Hepatocyte (in vitro differentiated cells): ENCODE data around the gene NPBWR2. TPM values are rescaled to one million over a fixed set of nuclear protein-coding genes. Genes with fewer than 3 reads are reported as not detected.

Source experiments
- DNase-seq: peaks from one replicate; pipeline ENCODE4 v3.0.0-alpha.2; 2016; ENCODE audit warnings: low spot score
- H2AFZ ChIP-seq: fragments of 200-600 bp; sonication (generic); 2 replicates; pipeline ENCODE4 v1.6.0; 2016; ENCODE audit warnings: antibody characterized with exemption, mild to moderate bottlenecking
- H3K27ac ChIP-seq: fragments of 200-600 bp; sonication (generic); 2 replicates; pipeline ENCODE4 v1.5.1; 2016; ENCODE audit warnings: mild to moderate bottlenecking
- H3K27me3 ChIP-seq: fragments of 200-600 bp; sonication (generic); 2 replicates; pipeline ENCODE4 v1.6.1; 2016
- H3K36me3 ChIP-seq: fragments of 200-600 bp; sonication (generic); replicated peaks from 2 replicates; pipeline ENCODE4 v1.5.1; 2016; ENCODE audit warnings: low read depth; ENCODE audit not compliant: insufficient read depth
- H3K4me1 ChIP-seq: fragments of 200-600 bp; sonication (generic); 2 replicates; pipeline ENCODE4 v1.5.1; 2016; ENCODE audit warnings: mild to moderate bottlenecking, moderate library complexity; ENCODE audit not compliant: insufficient read depth
- H3K4me2 ChIP-seq: fragments of 200-600 bp; sonication (generic); 2 replicates; pipeline ENCODE4 v1.6.0; 2016
- H3K4me3 ChIP-seq: fragments of 200-600 bp; sonication (generic); 2 replicates; pipeline ENCODE4 v1.5.1; 2016; ENCODE audit warnings: mild to moderate bottlenecking
- H3K79me2 ChIP-seq: fragments of 200-600 bp; sonication (generic); 2 replicates; pipeline ENCODE4 v1.6.0; 2017; ENCODE audit warnings: mild to moderate bottlenecking
- H3K9me2 ChIP-seq: fragments of 200-600 bp; sonication (generic); replicated peaks from 2 replicates; pipeline ENCODE4 v1.6.0; 2017; ENCODE audit warnings: mild to moderate bottlenecking; ENCODE audit not compliant: insufficient read depth
- H3K9me3 ChIP-seq: fragments of 200-600 bp; sonication (generic); 2 replicates; pipeline ENCODE4 v1.5.1; 2016; ENCODE audit warnings: low read depth, mild to moderate bottlenecking
- H4K20me1 ChIP-seq: fragments of 200-600 bp; sonication (generic); 2 replicates; pipeline ENCODE4 v1.6.0; 2016; ENCODE audit warnings: mild to moderate bottlenecking; ENCODE audit not compliant: insufficient read depth, poor library complexity, severe bottlenecking
- EZH2 ChIP-seq: fragments of 200-600 bp; sonication (generic); IDR thresholded peaks from 2 replicates; pipeline ENCODE4 v1.6.1; 2016; ENCODE audit warnings: antibody characterized with exemption, mild to moderate bottlenecking, borderline replicate concordance
- EZH2phosphoT487 ChIP-seq: fragments of 200-600 bp; sonication (generic); IDR thresholded peaks from one replicate; pipeline ENCODE4 v1.6.1; 2018; ENCODE audit warnings: antibody characterized with exemption, mild to moderate bottlenecking, low read depth, moderate library complexity; ENCODE audit not compliant: unreplicated experiment, severe bottlenecking
- WGBS: methylation state at CpG from one replicate; pipeline ENCODE4 v1.1.6; 2016; ENCODE audit warnings: low lambda C conversion rate; ENCODE audit errors: missing lambda C conversion rate; 5-methylcytosine and 5-hydroxymethylcytosine counted together
- polyA plus RNA-seq: library from polyadenylated mRNA; unstranded; fragments of >200 nt; fragmentation: Nextera tagmentation; extraction: Ambion mirVana; gene quantifications from 2 replicates; pipeline ENCODE4 v1.2.1, GENCODE V29; 2016
- total RNA-seq: library from RNA; depleted of rRNA; stranded (reverse); fragments of >200 nt; gene quantifications from 2 replicates; pipeline ENCODE4 v1.2.3, GENCODE V29; 2014
- TF ChIP-seq, protein P1 (sequence below): fragments of 200-600 bp; sonication (generic); IDR thresholded peaks from 2 replicates; pipeline ENCODE4 v1.5.1; 2016; ENCODE audit warnings: antibody characterized with exemption, mild to moderate bottlenecking; ENCODE audit not compliant: poor library complexity

NPBWR2 gene
- total and polyA plus RNA-seq, 2 experiments from 2014 or later: not detected

DNA sequence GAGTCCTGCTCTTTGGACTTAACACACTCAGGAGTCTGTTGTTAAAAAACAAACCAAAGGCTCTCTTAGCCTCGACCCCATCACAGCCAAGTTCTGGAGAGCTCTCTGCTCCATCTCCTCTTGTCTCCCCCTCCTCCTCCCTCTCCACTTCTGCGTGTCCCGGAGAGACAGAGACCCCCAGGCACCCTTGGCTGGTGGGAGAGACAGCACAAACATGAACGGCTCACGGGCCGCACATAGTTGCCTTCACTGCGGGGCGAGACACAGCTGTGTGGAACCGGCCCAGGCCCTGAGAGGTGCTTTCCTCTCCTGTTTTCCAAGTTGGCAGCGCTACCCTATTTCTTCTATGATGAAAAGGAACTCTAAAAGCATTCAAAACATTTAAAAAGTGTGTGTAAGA is 33.6 kb upstream of the NPBWR2 start:
- Histone ChIP-seq H3K79me2 (no peaks in the 10 kb centered on the region), H3K9me2 (no peaks in the 10 kb centered on the region), H2AFZ (no peak overlapping the region), H3K4me2 (no peak overlapping the region), H3K36me3 (no peaks in the 10 kb centered on the region), H3K27me3 (no peaks in the 10 kb centered on the region), H3K9me3 (no peaks in the 10 kb centered on the region), H3K4me3 (no peak overlapping the region), H4K20me1 (no peaks in the 10 kb centered on the region), H3K27ac (no peak overlapping the region), H3K4me1 (no peaks in the 10 kb centered on the region)
- TF ChIP-seq EZH2phosphoT487 (no peak), EZH2 (no peak)
- TF ChIP-seq, protein P1, sequence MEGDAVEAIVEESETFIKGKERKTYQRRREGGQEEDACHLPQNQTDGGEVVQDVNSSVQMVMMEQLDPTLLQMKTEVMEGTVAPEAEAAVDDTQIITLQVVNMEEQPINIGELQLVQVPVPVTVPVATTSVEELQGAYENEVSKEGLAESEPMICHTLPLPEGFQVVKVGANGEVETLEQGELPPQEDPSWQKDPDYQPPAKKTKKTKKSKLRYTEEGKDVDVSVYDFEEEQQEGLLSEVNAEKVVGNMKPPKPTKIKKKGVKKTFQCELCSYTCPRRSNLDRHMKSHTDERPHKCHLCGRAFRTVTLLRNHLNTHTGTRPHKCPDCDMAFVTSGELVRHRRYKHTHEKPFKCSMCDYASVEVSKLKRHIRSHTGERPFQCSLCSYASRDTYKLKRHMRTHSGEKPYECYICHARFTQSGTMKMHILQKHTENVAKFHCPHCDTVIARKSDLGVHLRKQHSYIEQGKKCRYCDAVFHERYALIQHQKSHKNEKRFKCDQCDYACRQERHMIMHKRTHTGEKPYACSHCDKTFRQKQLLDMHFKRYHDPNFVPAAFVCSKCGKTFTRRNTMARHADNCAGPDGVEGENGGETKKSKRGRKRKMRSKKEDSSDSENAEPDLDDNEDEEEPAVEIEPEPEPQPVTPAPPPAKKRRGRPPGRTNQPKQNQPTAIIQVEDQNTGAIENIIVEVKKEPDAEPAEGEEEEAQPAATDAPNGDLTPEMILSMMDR: no peak
- 80% methylated on average over 10 of the region's 10 CpGs for WGBS
- no peak for DNase-seq

DNA sequence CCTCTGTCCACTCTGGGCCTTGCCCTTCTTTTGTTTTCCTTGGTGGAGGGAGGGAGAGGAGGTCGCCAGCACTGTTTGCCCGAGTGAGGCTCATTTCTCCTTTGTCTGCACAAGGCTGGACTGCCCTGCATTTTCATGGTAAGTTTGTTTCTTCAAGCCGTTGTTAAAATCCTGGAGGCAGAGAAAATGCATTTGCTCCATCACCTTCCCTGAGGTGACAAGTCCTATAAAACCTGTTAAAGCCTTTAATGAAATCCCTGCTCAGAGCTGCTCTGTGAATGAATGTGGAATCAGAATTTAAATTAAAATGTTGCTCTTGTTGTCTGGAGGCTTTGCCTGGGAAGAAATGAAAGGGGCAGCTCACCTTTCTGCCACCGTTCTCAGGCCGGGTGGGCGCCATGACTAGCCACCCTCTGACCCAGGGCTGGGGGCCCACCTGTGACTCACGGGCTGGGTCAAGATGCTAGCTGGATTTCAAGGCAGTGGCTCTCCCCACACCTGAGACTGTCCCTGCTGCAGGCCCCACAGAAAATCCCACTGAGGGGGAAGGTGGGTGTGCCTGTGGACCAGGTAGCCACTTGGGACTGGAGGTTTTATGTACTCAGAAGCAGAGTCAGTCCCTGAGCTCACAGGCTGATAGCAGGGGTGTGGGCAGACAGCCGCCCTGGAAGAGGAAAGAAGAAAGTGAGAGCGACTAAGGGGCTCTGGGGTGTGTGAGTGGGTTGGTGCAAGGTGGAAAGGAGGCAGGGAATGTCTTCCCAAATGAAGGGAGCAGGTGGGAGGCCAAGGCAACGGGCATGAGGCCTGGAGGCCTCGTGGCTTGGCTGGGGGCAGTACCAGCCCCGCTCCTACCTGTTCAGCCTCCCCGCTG is 32.9 kb upstream of the NPBWR2 start:
- DNase-seq: peak; percentile 37
- no peaks in the 10 kb centered on the region for H3K9me3 ChIP-seq
- WGBS: 70% methylated on average over 13 of the region's 13 CpGs
- H3K36me3 ChIP-seq: no peaks in the 10 kb centered on the region
- no peaks in the 10 kb centered on the region for H3K9me2 ChIP-seq
- peak overlapping the region; percentile 1 for H3K27ac ChIP-seq
- H3K79me2 ChIP-seq: no peaks in the 10 kb centered on the region
- no peak overlapping the region for H3K4me2 ChIP-seq
- TF ChIP-seq EZH2phosphoT487: no peak
- TF ChIP-seq, protein P1: no peak
- TF ChIP-seq EZH2: no peak
- H3K27me3 ChIP-seq: no peaks in the 10 kb centered on the region
- no peaks in the 10 kb centered on the region for H4K20me1 ChIP-seq
- H2AFZ ChIP-seq: no peak overlapping the region
- no peaks in the 10 kb centered on the region for H3K4me1 ChIP-seq
- no peak overlapping the region for H3K4me3 ChIP-seq

DNA sequence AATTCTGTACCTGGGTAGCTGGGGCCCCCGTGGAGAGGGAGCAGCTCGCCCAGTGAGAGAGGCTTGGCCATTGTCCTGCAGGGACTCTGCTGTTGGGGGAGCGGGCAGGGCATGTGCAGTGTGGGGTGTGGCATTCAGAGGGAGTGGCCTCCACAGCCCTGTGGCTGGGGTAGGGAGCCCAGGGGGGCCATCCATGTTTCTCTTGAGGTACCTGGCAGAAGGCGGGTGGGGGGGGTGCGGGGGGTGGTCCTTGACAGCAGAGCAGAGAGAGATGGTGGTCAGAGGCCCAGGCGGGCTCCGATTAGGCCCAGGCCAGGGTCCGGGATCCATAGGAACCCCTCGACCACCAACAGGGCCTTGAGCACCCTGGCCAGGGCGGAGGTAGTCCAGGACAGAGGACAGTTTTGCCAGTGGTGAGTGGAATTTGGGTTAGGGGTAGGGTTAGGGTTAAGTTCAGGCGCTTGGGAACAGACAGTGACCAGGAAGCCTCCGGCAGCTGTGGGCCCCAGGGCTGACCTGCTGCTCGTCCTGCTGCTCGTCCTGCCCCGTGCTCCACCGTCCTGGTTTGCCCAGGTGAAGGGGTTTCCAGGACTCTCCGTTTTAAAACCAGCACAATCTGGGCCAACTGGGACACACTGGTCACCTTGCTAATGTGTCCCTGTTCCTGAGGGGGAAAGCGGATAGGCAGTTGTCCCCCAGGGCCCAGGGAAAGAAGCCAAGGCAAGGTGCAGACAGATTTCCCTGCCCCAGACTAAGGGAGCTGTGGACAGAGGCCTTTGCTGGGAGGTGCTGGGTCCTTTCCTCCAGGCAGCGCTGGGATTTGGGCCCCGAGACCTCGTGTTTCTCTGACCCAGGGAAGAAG is 32.1 kb upstream of the NPBWR2 start:
- 77% methylated on average over 19 of the region's 21 CpGs for WGBS
- H3K9me3 ChIP-seq: no peaks in the 10 kb centered on the region
- H3K36me3 ChIP-seq: no peaks in the 10 kb centered on the region
- no peak for DNase-seq
- H3K27me3 ChIP-seq: no peaks in the 10 kb centered on the region
- no peaks in the 10 kb centered on the region for H4K20me1 ChIP-seq
- H3K4me3 ChIP-seq: no peak overlapping the region
- H3K79me2 ChIP-seq: no peaks in the 10 kb centered on the region
- TF ChIP-seq, protein P1: no peak
- TF ChIP-seq EZH2phosphoT487 (no peak), EZH2 (no peak)
- H2AFZ ChIP-seq: no peak overlapping the region
- peak overlapping the region; percentile 1 for H3K27ac ChIP-seq
- H3K4me1 ChIP-seq: no peaks in the 10 kb centered on the region
- no peak overlapping the region for H3K4me2 ChIP-seq
- H3K9me2 ChIP-seq: no peaks in the 10 kb centered on the region
